HepG2 (cell line): Measurements from ENCODE around the gene RSAD1. TPM values are rescaled to one million over a fixed set of nuclear protein-coding genes. Genes with fewer than 3 reads are reported as not detected.

ENCODE experiments used
- ARNTL ChIP-seq: sonication (generic); formaldehyde crosslinking; IDR thresholded peaks from 2 replicates; pipeline ENCODE4 v1.4.0; 2020; ENCODE audit warnings: mild to moderate bottlenecking, missing genetic modification reagents
- CREB1 ChIP-seq, 2 experiments: fragments of 450-650 bp in 1 of 2; IDR thresholded peaks; 2 replicates each; pipeline ENCODE4 v1.6.1; 2016 to 2017; ENCODE audit warnings: control low read depth in 1 of 2, mild to moderate bottlenecking in 1 of 2, missing compliant biosample characterization in 1 of 2, missing genetic modification characterization in 1 of 2
- CTCF ChIP-seq: sonication (generic); formaldehyde crosslinking; IDR thresholded peaks from 2 replicates; pipeline ENCODE4 v1.5.0; 2020; ENCODE audit warnings: mild to moderate bottlenecking, missing genetic modification reagents, moderate library complexity
- HBP1 ChIP-seq: IDR thresholded peaks from 2 replicates; pipeline ENCODE4 v1.6.1; 2016; ENCODE audit warnings: low read depth, control low read depth
- HMGXB4 ChIP-seq, 2 experiments: sonication (generic) in 1 of 2; formaldehyde crosslinking in 1 of 2; IDR thresholded peaks; 2 replicates each; pipeline versions ENCODE4 v1.4.0 to v1.6.1; 2018 to 2020; ENCODE audit warnings: missing genetic modification reagents in 2 of 2, borderline replicate concordance in 1 of 2, low read depth in 1 of 2, mild to moderate bottlenecking in 1 of 2, missing biosample characterization in 1 of 2
- ISL2 ChIP-seq: sonication (generic); formaldehyde crosslinking; IDR thresholded peaks from 2 replicates; pipeline ENCODE4 v1.5.0; 2020; ENCODE audit warnings: missing genetic modification reagents
- LCORL ChIP-seq, 2 experiments: fragments of 450-650 bp in 1 of 2; sonication (generic) in 1 of 2; formaldehyde crosslinking in 1 of 2; IDR thresholded peaks; 2 replicates each; pipeline versions ENCODE4 v1.5.0 to v1.6.1; 2017 to 2020; ENCODE audit warnings: antibody characterized with exemption in 1 of 2, missing genetic modification reagents in 1 of 2
- MTA3 ChIP-seq: sonication (generic); formaldehyde crosslinking; IDR thresholded peaks from 2 replicates; pipeline ENCODE4 v1.4.0; 2020; ENCODE audit warnings: missing genetic modification reagents
- NFE2L2 ChIP-seq: fragments of 150-350 bp; IDR thresholded peaks from 2 replicates; pipeline ENCODE4 v1.6.1; 2014; ENCODE audit warnings: low read length
- RCOR2 ChIP-seq: IDR thresholded peaks from 2 replicates; pipeline ENCODE4 v1.6.1; 2016; ENCODE audit warnings: missing biosample characterization, missing genetic modification reagents
- SCMH1 ChIP-seq: sonication (generic); formaldehyde crosslinking; IDR thresholded peaks from 2 replicates; pipeline ENCODE4 v1.9.0; 2021; ENCODE audit warnings: missing genetic modification reagents, mild to moderate bottlenecking, borderline replicate concordance
- SMC3 ChIP-seq: IDR thresholded peaks from 2 replicates; pipeline ENCODE4 v1.6.1; 2011; ENCODE audit warnings: low read length, improper control_type of control experiment
- TCF12 ChIP-seq, 2 experiments: fragments of 450-650 bp in 1 of 2; sonication (generic) in 1 of 2; formaldehyde crosslinking in 1 of 2; IDR thresholded peaks; 2 replicates each; pipeline versions ENCODE4 v1.6.1 to v1.8.0; 2017 to 2022; ENCODE audit warnings: antibody characterized with exemption in 1 of 2, mild to moderate bottlenecking in 1 of 2, missing genetic modification reagents in 1 of 2, moderate library complexity in 1 of 2
- TEAD3 ChIP-seq: optimal IDR thresholded peaks from 2 replicates; pipeline ENCODE3; 2016; ENCODE audit warnings: borderline replicate concordance
- ZBTB20 ChIP-seq: sonication (generic); formaldehyde crosslinking; IDR thresholded peaks from 2 replicates; pipeline ENCODE4 v1.8.1; 2023; ENCODE audit warnings: missing genetic modification reagents, low read depth, mild to moderate bottlenecking, borderline replicate concordance
- ZBTB33 ChIP-seq: sonication (generic); formaldehyde crosslinking; IDR thresholded peaks from 2 replicates; pipeline ENCODE4 v1.4.0; 2020; ENCODE audit warnings: missing genetic modification reagents
- ZNF317 ChIP-seq: sonication (generic); formaldehyde crosslinking; IDR thresholded peaks from 2 replicates; pipeline ENCODE4 v1.5.0; 2020; ENCODE audit warnings: mild to moderate bottlenecking, missing genetic modification reagents
- ZNF460 ChIP-seq: sonication (generic); formaldehyde crosslinking; IDR thresholded peaks from 2 replicates; pipeline ENCODE4 v1.5.1; 2020; ENCODE audit warnings: missing genetic modification reagents, mild to moderate bottlenecking, borderline replicate concordance
- ZNF614 ChIP-seq: IDR thresholded peaks from 2 replicates; pipeline ENCODE4 v1.6.1; 2018; ENCODE audit warnings: missing biosample characterization, missing genetic modification reagents, inconsistent platforms, borderline replicate concordance
- ZNF629 ChIP-seq: sonication (generic); formaldehyde crosslinking; conservative IDR thresholded peaks from 2 replicates; pipeline ENCODE4 v1.5.0; 2020; ENCODE audit warnings: missing genetic modification reagents
- polyA plus RNA-seq, 8 experiments: library from polyadenylated mRNA; depleted of rRNA in 3 of 8; stranded (reverse) in 7 of 8; unstranded in 1 of 8; fragments of >200 nt; fragmentation: Illumina TruSeq in 4 of 8; extraction: Trizol in 4 of 8; gene quantifications; 2 replicates each; pipeline versions ENCODE4 v1.2.1 to v1.2.3, GENCODE V29; 2011 to 2016; ENCODE audit warnings: low read depth in 4 of 8, missing spikeins in 1 of 8, mixed read lengths in 1 of 8; ENCODE audit not compliant: insufficient read depth in 1 of 8
- total RNA-seq, 5 experiments: library from RNA; depleted of rRNA; stranded (reverse); fragments of >200 nt; fragmentation: Illumina TruSeq; extraction: Trizol; gene quantifications; 2 replicates each; pipeline ENCODE4 v1.2.3, GENCODE V29; 2016; ENCODE audit warnings: low read depth in 1 of 5

The RSAD1 gene
- total and polyA plus RNA-seq, 2 of the 13 experiments (the other 11 are each of a cell fraction or from before 2014, with no cell fraction given) = 22.7 to 27.7 TPM

- TF ChIP-seq ZBTB33 (CRISPR knock-in tag) (no peak; the same call in 1 of the 2 replicates), ZNF317 (CRISPR knock-in tag) (0 out of 2 replicates have a peak, but pooled peaks have one; percentile 39), RCOR2 (peak; percentile 43; the same call in 1 of the 2 replicates), LCORL (IDR thresholded peaks at IDR 0.05) (no peak), LCORL (CRISPR knock-in tag; IDR thresholded peaks at IDR 0.05) (0 out of 2 replicates have a peak, but pooled peaks have one; percentile 46), TCF12 (IDR thresholded peaks at IDR 0.05) (no peak), TCF12 (CRISPR knock-in tag; IDR thresholded peaks at IDR 0.05) (0 out of 2 replicates have a peak, but pooled peaks have one; percentile 29), ZNF629 (CRISPR knock-in tag) (no peak), ISL2 (0 out of 2 replicates have a peak, but pooled peaks have one; percentile 32), ZNF614 (CRISPR knock-in tag) (peak; percentile 82; the same call in 1 of the 2 replicates), HMGXB4 (CRISPR knock-in tag; IDR thresholded peaks at IDR 0.05; ENCODE audit: borderline replicate concordance in 1 of 2, low read depth in 1 of 2) (peak in 1 of 2 experiments; percentile 61; a peak in 2 of 4 replicates), SCMH1 (CRISPR knock-in tag) (no peak), CREB1 (IDR thresholded peaks at IDR 0.05) (peak; percentile 49; the same call in 1 of the 2 replicates), CREB1 (CRISPR knock-in tag; IDR thresholded peaks at IDR 0.05) (peak; percentile 80), SMC3 (peak; percentile 21; the same call in 1 of the 2 replicates), MTA3 (CRISPR knock-in tag) (no peak), NFE2L2 (no peak), TEAD3 (CRISPR knock-in tag) (peak; percentile 71), CTCF (CRISPR knock-in tag) (peak; percentile 26), ARNTL (peak; percentile 36; the same call in 1 of the 2 replicates), HBP1 (CRISPR knock-in tag) (no peak), ZBTB20 (peak; percentile 44; the same call in 1 of the 2 replicates), ZNF460 (peak; percentile 86; the same call in 1 of the 2 replicates)
These were observed 19.7 kb upstream of the RSAD1 start (continued) for GRCh38 chr17:50458701-50459676.
